Thyroid gland (tissue), 4 donors: ENCODE measurements around the gene CNOT11.

Experiments used
- CTCF ChIP-seq, 6 experiments: fragments of 200-600 bp in 3 of 6; fragments of 450-650 bp in 3 of 6; sonication (generic) in 3 of 6; IDR thresholded peaks; one replicate each; pipeline ENCODE4 v1.5.1; 2016 to 2019; ENCODE audit warnings: antibody characterized with exemption in 6 of 6, mild to moderate bottlenecking in 2 of 6, inconsistent platforms in 1 of 6, moderate library complexity in 1 of 6
- POLR2A ChIP-seq, 2 donors: fragments of 450-650 bp; IDR thresholded peaks; one replicate each; pipeline ENCODE4 v1.6.1; 2017; ENCODE audit warnings: antibody characterized with exemption in 2 of 2, mild to moderate bottlenecking in 2 of 2, moderate library complexity in 1 of 2

DNA sequence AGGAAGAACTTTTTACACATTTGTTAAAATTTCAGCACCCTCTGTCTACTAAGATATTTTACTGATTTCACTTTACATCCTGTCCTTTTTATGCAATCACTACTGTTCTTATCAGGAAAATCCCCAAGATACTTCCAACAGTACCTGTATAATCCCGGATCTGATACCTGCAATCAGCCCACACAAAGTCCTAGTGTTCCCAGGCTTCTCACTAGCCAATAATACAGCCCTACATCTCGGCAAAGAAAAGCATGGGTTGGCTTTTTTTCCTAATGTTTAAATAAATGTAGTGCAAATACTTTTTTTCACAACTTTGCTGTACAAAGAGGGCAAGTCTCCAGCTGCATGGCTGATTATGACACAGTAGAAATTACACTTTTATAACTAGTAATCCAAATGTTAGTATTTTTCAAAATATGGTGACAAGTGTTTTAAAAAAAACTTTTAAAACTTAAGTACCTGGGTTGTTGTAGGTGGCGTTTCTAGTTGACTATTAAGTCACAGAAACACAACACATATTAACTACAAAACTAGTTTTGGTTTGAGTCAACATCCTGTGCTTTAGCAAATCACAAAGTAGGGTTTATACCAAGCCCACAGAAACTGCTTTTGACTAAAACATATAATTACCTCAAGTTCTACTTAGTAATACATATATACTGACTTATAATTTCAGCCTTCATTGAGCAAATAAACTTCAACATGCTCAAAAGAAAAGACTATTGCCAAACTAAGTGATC lies 19.5 kb downstream of the CNOT11 start:
- TF ChIP-seq CTCF (IDR thresholded peaks at IDR 0.05) (no peak), POLR2A (IDR thresholded peaks at IDR 0.05) (no peak)
